Coronary artery (tissue), 2 donors: ENCODE data around the gene LATS2.

Source experiments
- DNase-seq: peaks from one replicate; pipeline ENCODE4 v3.0.0-alpha.2; 2017; ENCODE audit warnings: low spot score
- H3K27ac ChIP-seq, 2 donors: fragments of 200-600 bp; sonication (generic); one replicate each; pipeline ENCODE4 v1.5.1; 2016 to 2019
- H3K4me3 ChIP-seq: fragments of 200-600 bp; sonication (generic); 2 replicates; pipeline ENCODE4 v1.5.1; 2016; ENCODE audit warnings: mild to moderate bottlenecking, moderate library complexity
- TF ChIP-seq, protein P1 (sequence below): fragments of 200-600 bp; sonication (generic); IDR thresholded peaks from one replicate; pipeline ENCODE4 v1.5.1; 2019; ENCODE audit warnings: antibody characterized with exemption

The LATS2 gene

DNA sequence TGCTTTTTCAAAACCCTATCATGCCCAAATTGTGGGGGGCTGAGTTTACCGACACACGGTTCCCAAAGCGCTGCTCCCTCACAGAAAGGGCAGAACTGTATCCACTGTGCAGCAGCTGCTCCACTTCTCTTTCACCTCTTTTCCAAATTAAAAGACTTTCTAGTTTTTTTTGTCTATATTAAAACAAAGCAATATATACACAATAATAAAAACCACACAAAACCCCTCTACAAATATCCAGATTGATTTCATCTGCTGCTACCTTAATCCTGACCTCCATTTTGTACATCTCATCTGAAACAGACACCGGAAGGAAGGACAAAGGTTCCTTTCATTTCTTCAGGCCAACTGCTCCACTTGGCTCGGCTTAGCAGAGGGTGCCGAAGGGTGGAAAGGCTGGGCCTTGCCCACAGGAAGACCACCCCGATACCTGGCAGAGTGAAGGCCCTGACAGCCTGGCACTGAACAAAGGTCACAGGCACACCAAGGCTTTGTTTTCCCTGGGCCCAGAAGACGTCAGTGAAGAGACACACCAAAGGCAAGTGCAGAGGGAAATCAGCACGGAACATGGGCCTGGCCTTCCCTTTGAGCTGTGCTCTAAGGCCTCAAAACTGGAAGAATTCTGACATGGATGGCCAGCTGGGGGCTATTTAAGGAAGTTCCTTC, 71.6 kb downstream of the LATS2 start:
- Histone ChIP-seq H3K4me3 (no peak overlapping the region), H3K27ac (peak overlapping the region in 1 of 2 donors; percentile 60)
- TF ChIP-seq, protein P1, sequence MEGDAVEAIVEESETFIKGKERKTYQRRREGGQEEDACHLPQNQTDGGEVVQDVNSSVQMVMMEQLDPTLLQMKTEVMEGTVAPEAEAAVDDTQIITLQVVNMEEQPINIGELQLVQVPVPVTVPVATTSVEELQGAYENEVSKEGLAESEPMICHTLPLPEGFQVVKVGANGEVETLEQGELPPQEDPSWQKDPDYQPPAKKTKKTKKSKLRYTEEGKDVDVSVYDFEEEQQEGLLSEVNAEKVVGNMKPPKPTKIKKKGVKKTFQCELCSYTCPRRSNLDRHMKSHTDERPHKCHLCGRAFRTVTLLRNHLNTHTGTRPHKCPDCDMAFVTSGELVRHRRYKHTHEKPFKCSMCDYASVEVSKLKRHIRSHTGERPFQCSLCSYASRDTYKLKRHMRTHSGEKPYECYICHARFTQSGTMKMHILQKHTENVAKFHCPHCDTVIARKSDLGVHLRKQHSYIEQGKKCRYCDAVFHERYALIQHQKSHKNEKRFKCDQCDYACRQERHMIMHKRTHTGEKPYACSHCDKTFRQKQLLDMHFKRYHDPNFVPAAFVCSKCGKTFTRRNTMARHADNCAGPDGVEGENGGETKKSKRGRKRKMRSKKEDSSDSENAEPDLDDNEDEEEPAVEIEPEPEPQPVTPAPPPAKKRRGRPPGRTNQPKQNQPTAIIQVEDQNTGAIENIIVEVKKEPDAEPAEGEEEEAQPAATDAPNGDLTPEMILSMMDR: no peak
- peak; percentile 54 for DNase-seq

DNA sequence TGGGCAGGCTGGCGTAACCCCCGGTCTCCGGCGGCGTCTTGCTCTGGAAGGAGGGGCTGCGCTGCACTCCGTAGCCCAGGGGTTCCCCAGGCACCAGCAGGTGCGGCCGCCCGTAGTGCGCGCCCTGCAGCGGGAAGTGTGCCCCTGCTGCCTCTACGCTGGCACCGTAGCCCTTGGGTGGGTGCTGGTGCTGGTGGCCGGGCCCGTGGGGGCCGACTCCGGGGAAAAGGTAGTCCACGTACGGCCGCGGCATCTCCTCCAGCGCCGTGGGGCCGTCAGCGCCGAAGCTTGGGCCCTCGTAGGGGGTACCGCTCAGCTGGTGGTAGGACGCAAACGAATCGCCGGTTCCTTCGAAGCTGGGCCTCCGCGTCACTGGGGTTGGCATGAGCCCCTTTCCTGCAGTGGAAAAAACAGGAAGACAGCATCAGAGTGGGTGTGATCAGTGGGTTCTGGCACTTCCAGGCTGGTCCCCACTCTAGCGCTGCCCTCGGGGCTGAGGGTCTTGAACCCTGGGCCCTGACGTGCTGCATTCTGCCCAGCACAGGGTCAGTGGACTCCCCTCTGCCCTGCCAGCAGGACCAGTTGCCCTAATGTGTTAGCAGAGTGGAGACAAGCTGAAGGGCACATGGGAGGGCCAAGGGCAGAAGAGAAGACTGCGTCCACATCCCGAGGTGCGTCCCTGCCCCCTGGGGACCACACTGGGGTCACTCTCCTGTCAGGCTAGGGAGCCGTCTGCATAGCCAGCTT, 72.3 kb downstream of the LATS2 start:
- TF ChIP-seq, protein P1: no peak
- H3K4me3 ChIP-seq: no peak overlapping the region
- no peak overlapping the region for H3K27ac ChIP-seq
- peak; percentile 68 for DNase-seq

DNA sequence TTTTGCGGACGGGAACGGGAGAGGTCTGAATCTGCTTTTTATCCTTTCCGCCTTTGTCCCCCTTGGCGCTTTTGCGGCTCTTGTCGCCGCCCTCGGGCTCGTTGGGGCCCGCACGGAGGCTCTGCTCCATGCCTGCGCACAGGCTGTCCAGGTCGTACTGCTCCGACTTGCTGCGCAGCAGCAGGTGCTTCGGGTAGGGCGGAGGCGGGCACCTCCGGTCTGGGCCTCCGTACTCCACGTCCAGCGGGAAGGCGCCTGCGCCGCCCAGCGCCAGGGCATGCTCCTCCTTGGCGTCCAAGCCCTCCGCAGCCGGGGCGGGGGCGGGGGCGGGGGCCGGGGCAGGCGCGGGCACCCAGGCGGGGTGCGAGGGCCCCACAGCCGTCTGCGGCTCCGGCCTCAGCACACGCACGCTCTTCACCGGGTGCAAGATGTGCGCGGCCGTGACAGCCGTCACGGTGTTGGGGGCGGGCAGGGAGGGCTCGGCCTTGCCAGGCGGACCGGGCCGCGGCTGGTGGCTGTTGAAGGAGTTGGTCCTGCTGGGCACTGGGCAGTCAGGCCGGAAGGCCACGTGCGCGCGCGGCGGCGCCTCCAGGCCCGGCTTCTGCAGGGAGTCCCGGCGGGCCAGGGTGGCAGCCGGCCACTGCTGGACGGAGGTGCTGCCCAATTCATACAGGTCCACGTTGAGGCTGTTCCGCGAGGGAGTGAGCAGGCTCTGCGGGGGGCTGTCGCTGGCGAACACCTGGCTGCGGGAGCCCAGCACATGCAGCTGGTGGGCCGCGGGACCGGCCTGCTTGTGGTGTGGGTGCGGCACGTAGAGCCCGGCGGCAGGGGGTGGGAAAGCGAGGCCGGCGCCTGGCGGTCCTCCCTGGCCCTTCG, 73.1 kb downstream of the LATS2 start:
- TF ChIP-seq, protein P1: no peak
- no peak for DNase-seq
- H3K27ac ChIP-seq: no peak overlapping the region
- H3K4me3 ChIP-seq: no peak overlapping the region

DNA sequence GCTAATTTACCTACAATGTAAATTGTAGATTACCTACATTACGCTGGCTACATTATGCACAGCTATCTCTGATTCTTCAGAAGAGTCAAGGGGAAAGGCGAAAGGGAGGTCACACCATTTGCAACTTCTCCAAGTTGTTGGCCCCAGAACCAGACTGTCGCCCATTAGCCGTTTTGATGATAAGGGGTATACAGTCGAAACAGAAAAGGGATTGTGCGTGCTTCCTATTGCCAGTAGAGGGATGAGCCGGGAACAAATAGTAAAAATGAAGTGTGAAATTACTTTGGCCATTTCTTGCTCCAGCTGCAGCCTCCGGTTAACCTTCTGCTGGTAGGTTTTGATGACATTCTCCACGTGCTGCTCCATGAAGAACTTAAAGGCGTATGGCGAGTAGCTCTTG, 73.8 kb downstream of the LATS2 start:
- Histone ChIP-seq H3K27ac (no peak overlapping the region), H3K4me3 (no peak overlapping the region)
- DNase-seq: no peak
- TF ChIP-seq, protein P1: no peak

DNA sequence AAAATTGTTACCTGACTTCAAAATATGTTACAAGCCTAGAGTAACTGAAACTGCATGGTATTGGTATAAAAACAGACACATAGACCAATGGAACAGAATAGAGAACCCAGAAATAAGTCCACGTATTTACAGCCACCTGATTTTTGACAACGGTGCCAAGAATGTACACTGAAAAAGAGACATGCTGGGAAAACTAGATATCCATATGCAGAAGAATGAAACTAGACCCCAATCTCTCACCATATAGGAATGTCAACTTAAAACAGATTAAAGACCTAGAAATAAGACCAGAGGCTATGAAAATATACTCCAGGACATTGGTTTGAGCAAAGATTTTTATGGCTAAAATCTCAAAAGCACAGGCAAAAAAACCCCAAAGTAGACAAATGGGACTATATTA, 76.5 kb downstream of the LATS2 start:
- no peak for DNase-seq
- H3K4me3 ChIP-seq: no peak overlapping the region
- H3K27ac ChIP-seq: no peak overlapping the region
- TF ChIP-seq, protein P1: no peak

DNA sequence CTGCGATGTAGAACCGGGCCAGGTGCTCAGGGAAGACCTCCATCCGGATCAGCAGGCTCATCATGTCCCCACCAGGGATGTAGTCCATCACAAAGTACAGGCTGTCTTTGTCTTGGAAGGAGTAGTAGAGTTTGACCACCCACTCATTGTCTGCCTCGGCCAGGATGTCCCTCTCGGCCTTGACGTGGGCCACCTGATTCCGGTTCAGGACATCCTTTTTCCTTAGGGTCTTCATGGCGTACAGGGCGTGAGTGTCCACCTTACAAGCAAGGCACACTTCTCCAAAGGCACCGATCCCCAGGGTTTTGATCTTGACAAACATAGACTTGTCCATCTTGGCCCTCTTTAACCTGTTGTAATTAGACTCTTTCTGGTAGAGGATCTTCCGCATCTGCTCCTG, 78.0 kb downstream of the LATS2 start:
- no peak overlapping the region for H3K4me3 ChIP-seq
- DNase-seq: no peak
- TF ChIP-seq, protein P1: no peak
- no peak overlapping the region for H3K27ac ChIP-seq
